ENCODE data around the gene TM7SF3.

GRCh38 chr12:26954027-26954426, 60.2 kb downstream of the TM7SF3 start:
- no peak for TF ChIP-seq CTCF (IDR thresholded peaks at IDR 0.05)
- no peak for TF ChIP-seq POLR2AphosphoS5 (IDR thresholded peaks at IDR 0.05)
- no peak for TF ChIP-seq POLR2A (IDR thresholded peaks at IDR 0.05)

Data from breast epithelium (tissue), 3 donors.